HEK293T (cell line): ENCODE measurements around the gene BSCL2.

Experiments used
- ARNT ChIP-seq: fragments of 450-650 bp; IDR thresholded peaks from 2 replicates; pipeline ENCODE4 v1.6.1; 2017; ENCODE audit warnings: mild to moderate bottlenecking
- BHLHE40 ChIP-seq: fragments of 450-650 bp; IDR thresholded peaks from 2 replicates; pipeline ENCODE4 v1.6.1; 2016; ENCODE audit warnings: mild to moderate bottlenecking, moderate library complexity, borderline replicate concordance
- CTBP1 ChIP-seq: fragments of 450-650 bp; IDR thresholded peaks from 2 replicates; pipeline ENCODE4 v1.6.1; 2016; ENCODE audit warnings: borderline replicate concordance
- FOXA1 ChIP-seq: fragments of 450-650 bp; IDR thresholded peaks from 2 replicates; pipeline ENCODE4 v1.6.1; 2016; ENCODE audit warnings: mild to moderate bottlenecking
- FOXK2 ChIP-seq: fragments of 450-650 bp; IDR thresholded peaks from 2 replicates; pipeline ENCODE4 v1.6.1; 2016; ENCODE audit warnings: mild to moderate bottlenecking
- LEF1 ChIP-seq: fragments of 450-650 bp; IDR thresholded peaks from 2 replicates; pipeline ENCODE4 v1.6.1; 2017; ENCODE audit warnings: mild to moderate bottlenecking, borderline replicate concordance
- SP1 ChIP-seq: fragments of 450-650 bp; IDR thresholded peaks from 2 replicates; pipeline ENCODE4 v1.6.1; 2017
- SUZ12 ChIP-seq: fragments of 450-650 bp; IDR thresholded peaks from 2 replicates; pipeline ENCODE4 v1.6.1; 2016; ENCODE audit warnings: mild to moderate bottlenecking
- TARDBP ChIP-seq: fragments of 450-650 bp; IDR thresholded peaks from 2 replicates; pipeline ENCODE4 v1.6.1; 2016

DNA sequence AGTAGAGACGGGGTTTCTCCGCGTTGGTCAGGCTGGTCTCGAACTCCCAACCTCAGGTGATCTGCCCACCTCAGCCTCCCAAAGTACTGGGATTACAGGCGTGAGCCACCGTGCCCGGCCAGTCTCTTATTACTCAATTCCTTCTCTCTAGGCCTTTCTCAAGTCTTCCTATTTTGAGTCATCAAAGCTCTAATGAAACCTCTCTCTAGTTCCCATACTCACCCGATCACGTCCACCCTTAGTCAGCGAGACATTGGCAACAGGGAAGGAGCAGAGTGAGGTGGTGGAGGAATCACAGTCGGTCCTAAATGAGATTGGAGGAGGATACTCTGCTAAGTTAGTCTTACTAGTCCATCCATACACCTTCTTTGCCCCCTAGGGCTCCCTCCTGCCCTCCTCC, 5.0 kb downstream of the BSCL2 start:
- no peak for TF ChIP-seq FOXK2
- TF ChIP-seq BHLHE40 = no peak
- no peak for TF ChIP-seq FOXA1
- no peak for TF ChIP-seq SP1
- no peak for TF ChIP-seq SUZ12
- TF ChIP-seq CTBP1 = no peak
- no peak for TF ChIP-seq ARNT
- no peak for TF ChIP-seq TARDBP
- no peak for TF ChIP-seq LEF1
